IMR-90 (cell line): Measurements from ENCODE around the gene PHAF1. TPM values are rescaled to one million over a fixed set of nuclear protein-coding genes. Genes with fewer than 3 reads are reported as not detected.

ENCODE experiments used
- ATAC-seq: fragments of 200-7000 bp; cut with Tn5 transposase; 2 replicates; pipeline ENCODE4 v1.9.1; 2020; ENCODE audit warnings: low read depth, mild to moderate bottlenecking, moderate library complexity
- BruUV-seq: library from RNA; stranded (reverse); fragments of 400-500 nt; replicated peaks from 2 replicates; lab custom pipeline; 2021; lab: Mats Ljungman, UMichigan
- CTCF ChIA-PET: fragments of 300-600 bp; formaldehyde crosslinking; extraction: SDS; loops from one replicate; lab custom pipeline; 2021; ENCODE audit warnings: antibody characterized with exemption; lab: Yijun Ruan, JAX
- POLR2A ChIA-PET: fragments of 300-600 bp; sonication (Branson Sonifier 250); formaldehyde crosslinking; loops from one replicate; lab custom pipeline; 2022; ENCODE audit warnings: antibody characterized with exemption; ENCODE audit not compliant: unreplicated experiment; lab: Charles Lee
- DNase-seq: peaks from one replicate; pipeline ENCODE4 v3.0.0; 2013
- H2AFZ ChIP-seq: replicated peaks from 2 replicates; pipeline ENCODE3; 2013; ENCODE audit warnings: low read length, mild to moderate bottlenecking; ENCODE audit not compliant: poor library complexity
- H2AK5ac ChIP-seq: 2 replicates; pipeline ENCODE4 v1.6.1; 2013; ENCODE audit warnings: low read depth, low read length, inconsistent platforms
- H2AK9ac ChIP-seq: replicated peaks from 2 replicates; pipeline ENCODE3; 2013; ENCODE audit warnings: mild to moderate bottlenecking, low read depth, low read length, moderate library complexity; ENCODE audit not compliant: poor library complexity
- H2BK120ac ChIP-seq: 2 replicates; pipeline ENCODE4 v1.6.1; 2013; ENCODE audit warnings: low read depth, low read length, inconsistent platforms
- H2BK15ac ChIP-seq: 3 replicates; pipeline ENCODE4 v1.6.1; 2013; ENCODE audit warnings: low read depth, low read length, inconsistent platforms
- H2BK20ac ChIP-seq: 2 replicates; pipeline ENCODE4 v1.6.1; 2013; ENCODE audit warnings: low read depth, mild to moderate bottlenecking, inconsistent platforms, low read length, moderate library complexity
- H2BK5ac ChIP-seq: 2 replicates; pipeline ENCODE4 v1.6.1; 2013; ENCODE audit warnings: mild to moderate bottlenecking, low read depth, low read length, inconsistent platforms; ENCODE audit not compliant: poor library complexity, severe bottlenecking
- H3K14ac ChIP-seq: replicated peaks from 2 replicates; pipeline ENCODE4 v1.6.1; 2013; ENCODE audit warnings: low read depth, low read length, inconsistent platforms
- H3K18ac ChIP-seq: 2 replicates; pipeline ENCODE4 v1.6.1; 2013; ENCODE audit warnings: low read depth, low read length, control low read depth
- H3K23ac ChIP-seq: 2 replicates; pipeline ENCODE4 v1.6.1; 2013; ENCODE audit warnings: low read depth, low read length, inconsistent platforms
- H3K27ac ChIP-seq: 2 replicates; pipeline ENCODE4 v1.5.1; 2013; ENCODE audit warnings: mild to moderate bottlenecking, control low read depth, low read length; ENCODE audit not compliant: insufficient read depth
- H3K27me3 ChIP-seq: 2 replicates; pipeline ENCODE4 v1.6.1; 2013; ENCODE audit warnings: low read length; ENCODE audit not compliant: control insufficient read depth, insufficient read depth
- H3K36me3 ChIP-seq: 2 replicates; pipeline ENCODE4 v1.6.1; 2013; ENCODE audit warnings: low read length, mixed read lengths; ENCODE audit not compliant: control insufficient read depth, insufficient read depth
- H3K4ac ChIP-seq: 2 replicates; pipeline ENCODE4 v1.6.1; 2013; ENCODE audit warnings: low read depth, low read length, inconsistent platforms
- H3K4me1 ChIP-seq: 2 replicates; pipeline ENCODE4 v1.6.1; 2013; ENCODE audit warnings: low read length, mixed read lengths; ENCODE audit not compliant: control insufficient read depth, insufficient read depth
- H3K4me2 ChIP-seq: 2 replicates; pipeline ENCODE4 v1.6.1; 2013; ENCODE audit warnings: low read depth, mild to moderate bottlenecking, control low read depth, low read length, moderate library complexity
- H3K4me3 ChIP-seq: 2 replicates; pipeline ENCODE4 v1.5.1; 2013; ENCODE audit warnings: low read depth, mild to moderate bottlenecking, control low read depth, low read length, moderate library complexity; ENCODE audit not compliant: insufficient read depth
- H3K56ac ChIP-seq: 2 replicates; pipeline ENCODE4 v1.6.1; 2013; ENCODE audit warnings: low read length, inconsistent platforms; ENCODE audit not compliant: insufficient read depth; ENCODE audit errors: extremely low read depth
- H3K79me1 ChIP-seq, 2 experiments: 2 replicates each; pipeline ENCODE4 v1.6.1; 2013; ENCODE audit warnings: low read length in 2 of 2, inconsistent platforms in 1 of 2, low read depth in 1 of 2
- H3K9ac ChIP-seq: 2 replicates; pipeline ENCODE4 v1.6.1; 2013; ENCODE audit warnings: low read depth, low read length, control low read depth
- H3K9me1 ChIP-seq: 2 replicates; pipeline ENCODE4 v1.6.1; 2013; ENCODE audit warnings: low read length, inconsistent platforms; ENCODE audit not compliant: insufficient read depth
- H3K9me3 ChIP-seq: 2 replicates; pipeline ENCODE4 v1.6.1; 2013; ENCODE audit warnings: low read length; ENCODE audit not compliant: control insufficient read depth, insufficient read depth
- H4K20me1 ChIP-seq: 2 replicates; pipeline ENCODE4 v1.6.1; 2013; ENCODE audit warnings: low read length, inconsistent platforms; ENCODE audit not compliant: insufficient read depth
- H4K5ac ChIP-seq: 2 replicates; pipeline ENCODE4 v1.6.1; 2013; ENCODE audit warnings: mild to moderate bottlenecking, low read depth, low read length, control low read depth
- H4K8ac ChIP-seq, 2 experiments: 2 replicates each; pipeline ENCODE4 v1.6.1; 2013; ENCODE audit warnings: low read depth in 2 of 2, low read length in 2 of 2, control low read depth in 1 of 2, inconsistent platforms in 1 of 2
- H4K91ac ChIP-seq: 2 replicates; pipeline ENCODE4 v1.6.1; 2013; ENCODE audit warnings: low read depth, low read length, inconsistent platforms; ENCODE audit not compliant: insufficient read depth
- BHLHE40 ChIP-seq: fragments of 150-350 bp; IDR thresholded peaks from 2 replicates; pipeline ENCODE4 v1.6.1; 2016; ENCODE audit warnings: mild to moderate bottlenecking, low read depth, low read length
- CEBPB ChIP-seq: IDR thresholded peaks from 2 replicates; pipeline ENCODE4 v1.6.1; 2012; ENCODE audit warnings: low read depth, low read length, improper control_type of control experiment
- CHD1 ChIP-seq: IDR thresholded peaks from 2 replicates; pipeline ENCODE4 v1.6.1; 2012; ENCODE audit warnings: low read depth, low read length, improper control_type of control experiment
- CTCF ChIP-seq: conservative IDR thresholded peaks from 2 replicates; pipeline ENCODE4 v1.5.1; 2012; ENCODE audit warnings: mild to moderate bottlenecking, low read depth, low read length, improper control_type of control experiment
- ELK1 ChIP-seq: fragments of 150-350 bp; IDR thresholded peaks from 2 replicates; pipeline ENCODE4 v1.6.1; 2016; ENCODE audit warnings: low read depth, mild to moderate bottlenecking, low read length, moderate library complexity, borderline replicate concordance
- FOS ChIP-seq: fragments of 150-350 bp; IDR thresholded peaks from 2 replicates; pipeline ENCODE4 v1.6.1; 2016; ENCODE audit warnings: low read depth, low read length
- MAFK ChIP-seq: IDR thresholded peaks from 2 replicates; pipeline ENCODE4 v1.6.1; 2012; ENCODE audit warnings: low read depth, low read length, improper control_type of control experiment
- MAZ ChIP-seq: IDR thresholded peaks from 2 replicates; pipeline ENCODE4 v1.6.1; 2012; ENCODE audit warnings: low read depth, mild to moderate bottlenecking, low read length, improper control_type of control experiment, moderate library complexity, borderline replicate concordance
- MXI1 ChIP-seq: IDR thresholded peaks from 2 replicates; pipeline ENCODE4 v1.6.1; 2012; ENCODE audit warnings: low read depth, mild to moderate bottlenecking, low read length, moderate library complexity, borderline replicate concordance
- NFE2L2 ChIP-seq: fragments of 150-350 bp; IDR thresholded peaks from 2 replicates; pipeline ENCODE4 v1.6.1; 2016; ENCODE audit warnings: low read depth, mild to moderate bottlenecking, low read length
- POLR2A ChIP-seq: IDR thresholded peaks from 2 replicates; pipeline ENCODE4 v1.6.1; 2012; ENCODE audit warnings: mild to moderate bottlenecking, low read depth, low read length
- RAD21 ChIP-seq: IDR thresholded peaks from 2 replicates; pipeline ENCODE4 v1.6.1; 2012; ENCODE audit warnings: low read length, improper control_type of control experiment
- RFX5 ChIP-seq: IDR thresholded peaks from 2 replicates; pipeline ENCODE4 v1.8.0; 2012; ENCODE audit warnings: low read depth, mild to moderate bottlenecking, low read length, moderate library complexity
- SMC3 ChIP-seq: fragments of 150-350 bp; IDR thresholded peaks from 2 replicates; pipeline ENCODE4 v1.6.1; 2016; ENCODE audit warnings: low read depth, mild to moderate bottlenecking, antibody characterized with exemption, low read length, moderate library complexity
- USF2 ChIP-seq: fragments of 150-350 bp; IDR thresholded peaks from 2 replicates; pipeline ENCODE4 v1.6.1; 2017; ENCODE audit warnings: mild to moderate bottlenecking, antibody characterized with exemption, low read length, low read depth
- WGBS, 2 experiments: methylation state at CpG; one replicate each; pipeline versions ENCODE4 v1.1.5 to v1.1.7; 2013; ENCODE audit warnings: missing lambda C conversion rate in 2 of 2; ENCODE audit not compliant: insufficient read length in 1 of 2; ENCODE audit errors: extremely low coverage in 2 of 2; 5-methylcytosine and 5-hydroxymethylcytosine counted together
- dilution Hi-C: fragments of 300-500 bp; cut with HindIII; formaldehyde crosslinking; loops from one replicate; pipeline ENCODE4 v1.14.3; 2018; ENCODE audit warnings: low sequenced_read_pairs; ENCODE audit not compliant: unreplicated experiment
- in situ Hi-C: fragments of 300-500 bp; cut with MboI; formaldehyde crosslinking; loops from 3 replicates; pipeline ENCODE4 v1.14.3; 2019; ENCODE audit warnings: low sequenced_read_pairs, inconsistent platforms, mixed read lengths
- intact Hi-C: fragments of 100-400 bp; cut with micrococcal nuclease; formaldehyde crosslinking; loops from 2 replicates; pipeline ENCODE4 v1.10.0; 2022
- polyA plus RNA-seq, 3 experiments: library from polyadenylated mRNA; depleted of rRNA; stranded (reverse); fragments of >200 nt; gene quantifications; 2 replicates each; pipeline ENCODE4 v1.2.3, GENCODE V29; 2012; ENCODE audit warnings: low replicate concordance in 1 of 3
- total RNA-seq: library from RNA; depleted of rRNA; stranded (reverse); fragments of >200 nt; gene quantifications from 2 replicates; pipeline ENCODE4 v1.2.3, GENCODE V29; 2012

Gene PHAF1
- total and polyA plus RNA-seq, 2 of the 4 experiments (the other 2 are of a cell fraction) = 14.0 to 19.8 TPM

- H2AFZ ChIP-seq = no peak overlapping the region
- peak overlapping the region; percentile 55 for H2AK9ac ChIP-seq
- no peak overlapping the region for H4K91ac ChIP-seq
- peaks cover 15% of the 10 kb centered on the region for H3K4me1 ChIP-seq
- no peak for TF ChIP-seq CEBPB
- TF ChIP-seq CTCF = no peak
- no peak for TF ChIP-seq USF2
- no peak for TF ChIP-seq ELK1
- TF ChIP-seq CHD1 = no peak
- no peak for TF ChIP-seq MAZ
- TF ChIP-seq BHLHE40 = no peak
- TF ChIP-seq RFX5 = no peak
- TF ChIP-seq RAD21 = no peak
- no peak for TF ChIP-seq SMC3
- TF ChIP-seq FOS = no peak
- TF ChIP-seq NFE2L2 = no peak
- TF ChIP-seq POLR2A = no peak
- no peak for TF ChIP-seq MAFK
- no peak for TF ChIP-seq MXI1
- peaks cover 25 to 54% of the 10 kb centered on the region in 2 experiments for H3K79me1 ChIP-seq
- H3K14ac ChIP-seq = no peak overlapping the region
- no peak for ATAC-seq
- peaks cover 23% of the 10 kb centered on the region for H3K9me1 ChIP-seq
- H3K56ac ChIP-seq = no peak overlapping the region
- H3K9ac ChIP-seq = no peak overlapping the region
- no peak overlapping the region for H2BK5ac ChIP-seq
- peaks cover 51% of the 10 kb centered on the region for H3K36me3 ChIP-seq
- no peaks in the 10 kb centered on the region for H3K9me3 ChIP-seq
- no TSS peak for BruUV-seq
- dilution Hi-C loops = no loop called here
- H3K27ac ChIP-seq = no peak overlapping the region
- H4K20me1 ChIP-seq = peaks cover 34% of the 10 kb centered on the region
- no peak for DNase-seq
- intact Hi-C loops = no loop called here
- H2BK15ac ChIP-seq = no peak overlapping the region
- CTCF ChIA-PET = no interaction called here
- POLR2A ChIA-PET = no interaction called here
- H3K23ac ChIP-seq = no peak overlapping the region
- no peak overlapping the region for H2BK20ac ChIP-seq
- H3K4me2 ChIP-seq = no peak overlapping the region
- H3K27me3 ChIP-seq = no peaks in the 10 kb centered on the region
- H2AK5ac ChIP-seq = no peak overlapping the region
- no peak overlapping the region for H4K5ac ChIP-seq
- H4K8ac ChIP-seq = no peak overlapping the region
- no peak overlapping the region for H2BK120ac ChIP-seq
- no peak overlapping the region for H3K4ac ChIP-seq
- in situ Hi-C loops = no loop called here
- H3K18ac ChIP-seq = no peak overlapping the region
- H3K4me3 ChIP-seq = no peak overlapping the region
- 100% methylated on average over 2 of the region's 6 CpGs; no CpG with 5 or more reads in 1 of the 2 experiments for WGBS, 2 experiments
Measured at GRCh38 chr16:67194260-67194659, 84.5 kb downstream of the PHAF1 start.
